Suprapubic skin (tissue), 3 donors: ENCODE data around the gene DNAAF8.

Source experiments
- EP300 ChIP-seq: sonication (generic); formaldehyde crosslinking; IDR thresholded peaks from one replicate; pipeline ENCODE4 v1.6.1; 2017; ENCODE audit warnings: antibody characterized with exemption
- POLR2A ChIP-seq, 2 donors: fragments of 450-650 bp; IDR thresholded peaks; one replicate each; pipeline ENCODE4 v1.6.1; 2017; ENCODE audit warnings: antibody characterized with exemption in 2 of 2, mild to moderate bottlenecking in 2 of 2, moderate library complexity in 2 of 2
- TF ChIP-seq, protein P1 (sequence below), 2 donors: fragments of 200-600 bp in 1 of 2; fragments of 450-650 bp in 1 of 2; sonication (generic) in 1 of 2; IDR thresholded peaks; one replicate each; pipeline ENCODE4 v1.5.1; 2016 to 2019; ENCODE audit warnings: antibody characterized with exemption in 2 of 2, mild to moderate bottlenecking in 1 of 2, moderate library complexity in 1 of 2

- no peak for TF ChIP-seq EP300
- TF ChIP-seq, protein P1, sequence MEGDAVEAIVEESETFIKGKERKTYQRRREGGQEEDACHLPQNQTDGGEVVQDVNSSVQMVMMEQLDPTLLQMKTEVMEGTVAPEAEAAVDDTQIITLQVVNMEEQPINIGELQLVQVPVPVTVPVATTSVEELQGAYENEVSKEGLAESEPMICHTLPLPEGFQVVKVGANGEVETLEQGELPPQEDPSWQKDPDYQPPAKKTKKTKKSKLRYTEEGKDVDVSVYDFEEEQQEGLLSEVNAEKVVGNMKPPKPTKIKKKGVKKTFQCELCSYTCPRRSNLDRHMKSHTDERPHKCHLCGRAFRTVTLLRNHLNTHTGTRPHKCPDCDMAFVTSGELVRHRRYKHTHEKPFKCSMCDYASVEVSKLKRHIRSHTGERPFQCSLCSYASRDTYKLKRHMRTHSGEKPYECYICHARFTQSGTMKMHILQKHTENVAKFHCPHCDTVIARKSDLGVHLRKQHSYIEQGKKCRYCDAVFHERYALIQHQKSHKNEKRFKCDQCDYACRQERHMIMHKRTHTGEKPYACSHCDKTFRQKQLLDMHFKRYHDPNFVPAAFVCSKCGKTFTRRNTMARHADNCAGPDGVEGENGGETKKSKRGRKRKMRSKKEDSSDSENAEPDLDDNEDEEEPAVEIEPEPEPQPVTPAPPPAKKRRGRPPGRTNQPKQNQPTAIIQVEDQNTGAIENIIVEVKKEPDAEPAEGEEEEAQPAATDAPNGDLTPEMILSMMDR (IDR thresholded peaks at IDR 0.05), result no peak
- no peak for TF ChIP-seq POLR2A (IDR thresholded peaks at IDR 0.05)
These were observed 27.9 kb downstream of the DNAAF8 start for GRCh38 chr16:4762205-4762604.
